Spleen (tissue), 7 donors: ENCODE measurements around the gene PLA2G4D.

Experiments used
- POLR2AphosphoS5 ChIP-seq, 3 donors: sonication (generic); formaldehyde crosslinking; IDR thresholded peaks; one replicate each; pipeline ENCODE4 v1.5.1; 2017; ENCODE audit warnings: antibody characterized with exemption in 3 of 3
- TF ChIP-seq, protein P1 (sequence below), 11 experiments: fragments of 200-600 bp in 7 of 11; fragments of 450-650 bp in 4 of 11; sonication (generic) in 4 of 11; IDR thresholded peaks in 8 of 11; conservative IDR thresholded peaks in 3 of 11; 1 replicate in 7 of 11; 2 replicates in 4 of 11; pipeline versions ENCODE4 v1.4.0 to v1.8.0; 2016 to 2021; ENCODE audit warnings: antibody characterized with exemption in 11 of 11, inconsistent platforms in 4 of 11, mild to moderate bottlenecking in 1 of 11
- donor health status: DM: no; HTN: no; CAD: no; lungs with moderate emphysema.
- donor health status: DM: no; HTN: no; CAD: no.
- donor health status: DM: no; HTN: no; CAD: no.

DNA sequence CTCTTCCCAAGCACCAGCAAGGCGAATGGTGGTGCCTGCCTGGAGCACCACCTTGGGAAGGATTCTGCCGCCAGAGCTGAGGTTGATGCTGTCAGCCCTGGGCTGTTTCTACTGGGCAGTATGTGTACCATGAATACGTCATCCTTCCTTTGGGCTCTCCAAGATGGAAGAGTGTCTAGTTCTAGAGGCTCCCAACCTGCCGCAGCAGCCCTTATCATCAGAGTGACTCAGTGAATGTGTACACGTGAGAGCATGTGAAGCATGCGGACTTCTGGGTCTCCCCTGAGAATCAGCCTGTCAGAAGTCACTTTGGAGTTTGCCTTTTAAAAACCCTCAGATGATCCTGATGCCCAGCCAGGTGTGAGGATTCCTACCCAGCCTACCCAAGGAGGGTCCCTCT lies 20.9 kb downstream of the PLA2G4D start:
- TF ChIP-seq, protein P1, sequence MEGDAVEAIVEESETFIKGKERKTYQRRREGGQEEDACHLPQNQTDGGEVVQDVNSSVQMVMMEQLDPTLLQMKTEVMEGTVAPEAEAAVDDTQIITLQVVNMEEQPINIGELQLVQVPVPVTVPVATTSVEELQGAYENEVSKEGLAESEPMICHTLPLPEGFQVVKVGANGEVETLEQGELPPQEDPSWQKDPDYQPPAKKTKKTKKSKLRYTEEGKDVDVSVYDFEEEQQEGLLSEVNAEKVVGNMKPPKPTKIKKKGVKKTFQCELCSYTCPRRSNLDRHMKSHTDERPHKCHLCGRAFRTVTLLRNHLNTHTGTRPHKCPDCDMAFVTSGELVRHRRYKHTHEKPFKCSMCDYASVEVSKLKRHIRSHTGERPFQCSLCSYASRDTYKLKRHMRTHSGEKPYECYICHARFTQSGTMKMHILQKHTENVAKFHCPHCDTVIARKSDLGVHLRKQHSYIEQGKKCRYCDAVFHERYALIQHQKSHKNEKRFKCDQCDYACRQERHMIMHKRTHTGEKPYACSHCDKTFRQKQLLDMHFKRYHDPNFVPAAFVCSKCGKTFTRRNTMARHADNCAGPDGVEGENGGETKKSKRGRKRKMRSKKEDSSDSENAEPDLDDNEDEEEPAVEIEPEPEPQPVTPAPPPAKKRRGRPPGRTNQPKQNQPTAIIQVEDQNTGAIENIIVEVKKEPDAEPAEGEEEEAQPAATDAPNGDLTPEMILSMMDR (IDR thresholded peaks at IDR 0.05 in 8 of 11, conservative IDR thresholded peaks at IDR 0.05 in 3 of 11) = no peak
- TF ChIP-seq POLR2AphosphoS5 (IDR thresholded peaks at IDR 0.05) = no peak
